ENCODE results near the gene PLEK2. TPM values are rescaled to one million over a fixed set of nuclear protein-coding genes. Genes with fewer than 3 reads are reported as not detected.

Gene PLEK2
- polyA plus RNA-seq, 1 donor (not counting 4 experiments of a cell fraction or from before 2014, with no cell fraction given): 219 TPM

GRCh38 chr14:67359775-67360469, 52.0 kb downstream of the PLEK2 start, which contains the start of the genes ATP6V1D and EIF2S1:
TSS of gene ATP6V1D (minus strand) at chr14:67359804. CDS start at chr14:67359698, 106 bp downstream.
TSS of gene EIF2S1 (plus strand) at chr14:67360328. CDS start at chr14:67364768, 4,440 bp downstream.
- Histone ChIP-seq H3K9me3 (ENCODE audit: control insufficient read depth, low read depth, low read length) (no peaks in the 10 kb centered on the region), H4K20me1 (ENCODE audit: control insufficient read depth, extremely low read depth, insufficient read depth, low read length) (peaks cover 9% of the 10 kb centered on the region), H3K9me1 (ENCODE audit: control insufficient read depth, extremely low read depth, insufficient read depth, low read length) (peaks cover 2% of the 10 kb centered on the region), H3K36me3 (ENCODE audit: control insufficient read depth in 2 of 2, extremely low read depth in 1 of 2, insufficient read depth in 2 of 2, low read length in 2 of 2) (peaks cover 2 to 22% of the 10 kb centered on the region in 2 experiments), H3K9ac (ENCODE audit: control insufficient read depth, extremely low read depth, insufficient read depth, low read length) (peak within 1 kb of the TSS; percentile 98), H3K27ac (ENCODE audit: control insufficient read depth, insufficient read depth, low read length) (peak within 1 kb of the TSS; percentile 100), H3K4me1 (ENCODE audit: control insufficient read depth, extremely low read depth, insufficient read depth, low read length) (peaks cover 44% of the 10 kb centered on the region), H3K4me3 (ENCODE audit: control insufficient read depth in 2 of 3, extremely low read depth in 1 of 3, insufficient read depth in 2 of 3, low read depth in 1 of 3, low read length in 3 of 3) (peak within 1 kb of the TSS; percentile 85 to 98 (median 88)), H3K79me2 (ENCODE audit: control insufficient read depth, insufficient read depth, low read length) (peaks cover 89% of the 10 kb centered on the region), H3K27me3 (ENCODE audit: control insufficient read depth, extremely low read depth, insufficient read depth, low read length) (no peaks in the 10 kb centered on the region), H2AFZ (ENCODE audit: control insufficient read depth, low read length) (peak within 1 kb of the TSS; percentile 98), H3K4me2 (ENCODE audit: control insufficient read depth, extremely low read depth, insufficient read depth, low read depth, low read length) (peak within 1 kb of the TSS; percentile 97)
- FAIRE-seq: peak; percentile 91
- peak; percentile 85 for DNase-seq (ENCODE audit: low read depth, low spot score)
- dilution Hi-C loops (cut with MboI; ENCODE audit: extremely low pct_ligation_motif_present, low sequenced_read_pairs): no loop called here
- TF ChIP-seq EZH2 (IDR thresholded peaks at IDR 0.05; ENCODE audit: low read length) (no peak), CTCF (optimal IDR thresholded peaks at IDR 0.05 in 1 of 3, IDR thresholded peaks at IDR 0.05 in 1 of 3, conservative IDR thresholded peaks at IDR 0.05 in 1 of 3; ENCODE audit: extremely low read depth in 1 of 3, insufficient read depth in 2 of 3, low read length in 3 of 3) (peak; percentile 81 to 100 (median 86))

DNA sequence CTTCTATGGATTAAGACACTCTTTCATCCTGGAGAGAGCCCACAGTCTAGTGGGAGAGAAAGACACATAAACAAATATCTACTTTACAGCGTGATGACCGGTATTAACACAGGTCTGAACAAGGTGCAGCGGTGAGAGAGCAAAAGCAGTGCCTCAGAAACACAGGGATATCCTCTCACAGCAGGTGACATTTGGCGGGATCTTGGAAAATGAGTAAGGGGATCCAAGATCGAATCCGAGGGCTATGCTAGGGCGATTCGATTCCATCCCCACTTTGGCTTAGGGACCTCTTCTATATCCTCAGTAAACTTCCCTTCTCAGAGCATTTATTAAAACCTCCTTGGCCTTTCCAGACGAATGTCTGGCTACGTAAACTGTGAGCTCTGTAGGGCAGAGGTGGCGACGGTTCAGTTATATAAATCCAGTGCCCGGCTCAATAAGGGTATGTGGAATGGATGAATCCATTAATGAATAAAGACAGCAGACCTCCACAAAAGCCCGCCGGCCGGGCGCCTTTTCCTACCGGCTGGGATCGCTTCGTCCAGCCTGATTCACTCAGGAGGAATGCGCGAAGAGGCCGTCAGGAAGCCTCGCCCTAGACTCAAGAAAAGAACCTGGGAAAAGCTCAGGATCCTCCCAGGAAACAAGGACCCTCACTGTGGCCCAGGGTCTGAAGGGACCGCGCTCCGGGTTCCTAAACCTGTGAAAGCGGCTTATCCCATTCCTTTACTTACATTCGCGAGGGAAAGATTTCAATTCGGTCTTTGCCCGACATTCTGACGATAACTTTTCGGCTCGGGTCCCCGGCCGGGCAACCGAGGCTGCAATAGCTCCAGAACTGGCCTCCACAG, 52.8 kb downstream of the PLEK2 start:
- peaks cover 2% of the 10 kb centered on the region for H3K9me1 ChIP-seq (ENCODE audit: control insufficient read depth, extremely low read depth, insufficient read depth, low read length)
- H3K79me2 ChIP-seq (ENCODE audit: control insufficient read depth, insufficient read depth, low read length): peaks cover 89% of the 10 kb centered on the region
- peaks cover 9% of the 10 kb centered on the region for H4K20me1 ChIP-seq (ENCODE audit: control insufficient read depth, extremely low read depth, insufficient read depth, low read length)
- DNase-seq (ENCODE audit: low read depth, low spot score): no peak
- no peak for FAIRE-seq
- peak overlapping the region; percentile 100 for H3K27ac ChIP-seq (ENCODE audit: control insufficient read depth, insufficient read depth, low read length)
- TF ChIP-seq EZH2 (IDR thresholded peaks at IDR 0.05; ENCODE audit: low read length): no peak
- TF ChIP-seq CTCF (optimal IDR thresholded peaks at IDR 0.05 in 1 of 3, IDR thresholded peaks at IDR 0.05 in 1 of 3, conservative IDR thresholded peaks at IDR 0.05 in 1 of 3; ENCODE audit: extremely low read depth in 1 of 3, insufficient read depth in 2 of 3, low read length in 3 of 3): no peak
- peak overlapping the region; percentile 98 for H3K9ac ChIP-seq (ENCODE audit: control insufficient read depth, extremely low read depth, insufficient read depth, low read length)
- dilution Hi-C loops (cut with MboI; ENCODE audit: extremely low pct_ligation_motif_present, low sequenced_read_pairs): no loop called here
- H2AFZ ChIP-seq (ENCODE audit: control insufficient read depth, low read length): peak overlapping the region; percentile 21
- H3K4me1 ChIP-seq (ENCODE audit: control insufficient read depth, extremely low read depth, insufficient read depth, low read length): peaks cover 44% of the 10 kb centered on the region
- peak overlapping the region; percentile 85 to 89 (median 88) for H3K4me3 ChIP-seq (ENCODE audit: control insufficient read depth in 2 of 3, extremely low read depth in 1 of 3, insufficient read depth in 2 of 3, low read depth in 1 of 3, low read length in 3 of 3)
- no peaks in the 10 kb centered on the region for H3K27me3 ChIP-seq (ENCODE audit: control insufficient read depth, extremely low read depth, insufficient read depth, low read length)
- no peaks in the 10 kb centered on the region for H3K9me3 ChIP-seq (ENCODE audit: control insufficient read depth, low read depth, low read length)
- peak overlapping the region; percentile 97 for H3K4me2 ChIP-seq (ENCODE audit: control insufficient read depth, extremely low read depth, insufficient read depth, low read depth, low read length)
- peaks cover 2 to 20% of the 10 kb centered on the region in 2 experiments for H3K36me3 ChIP-seq (ENCODE audit: control insufficient read depth in 2 of 2, extremely low read depth in 1 of 2, insufficient read depth in 2 of 2, low read length in 2 of 2)
